NOMO-1 (cell line): ENCODE results near the gene IGF2BP3.

Experiments
- DNase-seq, 2 experiments: peaks; one replicate each; lab custom pipeline; 2025; ENCODE audit not compliant: unreplicated experiment in 2 of 2; lab: John Stamatoyannopoulos, UW

IGF2BP3 gene

GRCh38 chr7:23472556-23472955, 2.3 kb upstream of the IGF2BP3 start:
- DNase-seq = no peak

GRCh38 chr7:23472046-23472445, 1.8 kb upstream of the IGF2BP3 start:
- DNase-seq = no peak

GRCh38 chr7:23471106-23471859, 992 bp upstream of the IGF2BP3 start:
- DNase-seq = no peak

GRCh38 chr7:23469961-23470250, 385 bp downstream of the IGF2BP3 start:
- no peak for DNase-seq

GRCh38 chr7:23469150-23469960, 936 bp downstream of the IGF2BP3 start:
- no peak for DNase-seq

GRCh38 chr7:23468526-23469149, 1.7 kb downstream of the IGF2BP3 start:
- no peak for DNase-seq

GRCh38 chr7:23467806-23468525, 2.3 kb downstream of the IGF2BP3 start:
- DNase-seq = no peak

- DNase-seq = no peak
Measured at GRCh38 chr7:23467291-23467805, 2.9 kb downstream of the IGF2BP3 start.

GRCh38 chr7:23462846-23463245, 7.4 kb downstream of the IGF2BP3 start:
- DNase-seq = no peak

GRCh38 chr7:23458044-23458443, 12.2 kb downstream of the IGF2BP3 start:
- DNase-seq = no peak

- no peak for DNase-seq
Measured at GRCh38 chr7:23456093-23456492, 14.2 kb downstream of the IGF2BP3 start.

- no peak for DNase-seq
Measured at GRCh38 chr7:23454881-23455526, 15.3 kb downstream of the IGF2BP3 start.

GRCh38 chr7:23450518-23450917, 19.8 kb downstream of the IGF2BP3 start:
- no peak for DNase-seq

GRCh38 chr7:23449941-23450340, 20.4 kb downstream of the IGF2BP3 start:
- DNase-seq = peak; percentile 33 to 94

GRCh38 chr7:23445326-23445725, 25.0 kb downstream of the IGF2BP3 start:
- no peak for DNase-seq

GRCh38 chr7:23443974-23444373, 26.3 kb downstream of the IGF2BP3 start:
- DNase-seq = no peak

GRCh38 chr7:23438171-23438570, 32.1 kb downstream of the IGF2BP3 start:
- no peak for DNase-seq

- DNase-seq = no peak
Measured at GRCh38 chr7:23434147-23434917, 36.0 kb downstream of the IGF2BP3 start.

GRCh38 chr7:23431702-23432199, 38.5 kb downstream of the IGF2BP3 start:
- no peak for DNase-seq

GRCh38 chr7:23430893-23431259, 39.4 kb downstream of the IGF2BP3 start:
- no peak for DNase-seq
